GM12878 (cell line): ENCODE results near the gene TSPEAR. TPM values are rescaled to one million over a fixed set of nuclear protein-coding genes. Genes with fewer than 3 reads are reported as not detected.

Experiments
- ATAC-seq: fragments of 200-7000 bp; cut with Tn5 transposase; 3 replicates; pipeline ENCODE4 v1.9.1; 2020; ENCODE audit warnings: mild to moderate bottlenecking, moderate library complexity
- BruUV-seq: library from RNA; stranded (reverse); fragments of 400-500 nt; replicated peaks from 2 replicates; lab custom pipeline; 2021; lab: Mats Ljungman, UMichigan
- CTCF ChIA-PET: fragments of 300-600 bp; sonication (Branson Sonifier 250); formaldehyde crosslinking; extraction: SDS; loops from one replicate; lab custom pipeline; 2021; ENCODE audit warnings: inconsistent platforms; lab: Yijun Ruan, JAX
- POLR2A ChIA-PET: fragments of 350-600 bp; formaldehyde crosslinking; extraction: SDS; loops from one replicate; lab custom pipeline; 2021; ENCODE audit warnings: inconsistent platforms; lab: Charles Lee
- RAD21 ChIA-PET: fragments of 300-600 bp; sonication (Branson Sonifier 250); formaldehyde crosslinking; loops from one replicate; lab custom pipeline; 2023; ENCODE audit warnings: antibody characterized with exemption; ENCODE audit not compliant: unreplicated experiment; lab: Charles Lee
- SMC1A ChIA-PET: fragments of 300-600 bp; sonication (Branson Sonifier 250); formaldehyde crosslinking; loops from one replicate; lab custom pipeline; 2023; ENCODE audit not compliant: unreplicated experiment, uncharacterized antibody; lab: Charles Lee
- DNase-seq: peaks from one replicate; pipeline ENCODE4 v3.0.0-alpha.2; 2011; ENCODE audit warnings: low read depth, low spot score
- FAIRE-seq: peaks from 3 replicates; lab custom pipeline; 2011; peaks lifted over from hg19 to GRCh38; lab: Jason Lieb, UNC
- H2AFZ ChIP-seq: 2 replicates; pipeline ENCODE4 v1.6.0; 2011; ENCODE audit warnings: low read depth, low read length, control low read depth; ENCODE audit not compliant: control insufficient read depth
- H3K27ac ChIP-seq: 2 replicates; pipeline ENCODE4 v1.5.1; 2011; ENCODE audit warnings: control low read depth; ENCODE audit not compliant: control insufficient read depth, insufficient read depth
- H3K27me3 ChIP-seq, 2 experiments: replicated peaks in 1 of 2; 2 replicates each; pipeline versions ENCODE4 v1.6.0 to v1.6.1; 2011; ENCODE audit warnings: low read length in 1 of 2; ENCODE audit not compliant: control insufficient read depth in 2 of 2, insufficient read depth in 2 of 2
- H3K36me3 ChIP-seq, 2 experiments: 2 replicates each; pipeline ENCODE4 v1.5.1; 2011; ENCODE audit warnings: low read length in 1 of 2; ENCODE audit not compliant: control insufficient read depth in 2 of 2, insufficient read depth in 2 of 2
- H3K4me1 ChIP-seq: 2 replicates; pipeline ENCODE4 v1.6.1; 2011; ENCODE audit warnings: mild to moderate bottlenecking, low read length, moderate library complexity, mixed read lengths; ENCODE audit not compliant: control insufficient read depth, insufficient read depth
- H3K4me2 ChIP-seq: 2 replicates; pipeline ENCODE4 v1.6.0; 2011; ENCODE audit warnings: control low read depth; ENCODE audit not compliant: control insufficient read depth, insufficient read depth
- H3K4me3 ChIP-seq: fragments of 200-600 bp; sonication (generic); 2 replicates; pipeline ENCODE4 v1.5.1; 2016
- H3K79me2 ChIP-seq: 2 replicates; pipeline ENCODE4 v1.6.0; 2011; ENCODE audit warnings: low read length; ENCODE audit not compliant: control insufficient read depth, insufficient read depth
- H3K9ac ChIP-seq: 2 replicates; pipeline ENCODE4 v1.8.0; 2011; ENCODE audit warnings: low read length, control low read depth, mixed read lengths; ENCODE audit not compliant: control insufficient read depth, insufficient read depth
- H3K9me3 ChIP-seq: replicated peaks from 3 replicates; pipeline ENCODE4 v1.5.1; 2011; ENCODE audit warnings: mild to moderate bottlenecking, low read length; ENCODE audit not compliant: control insufficient read depth, insufficient read depth
- H4K20me1 ChIP-seq: 2 replicates; pipeline ENCODE4 v1.6.0; 2011; ENCODE audit not compliant: control insufficient read depth, insufficient read depth
- CBX3 ChIP-seq: fragments of 200-600 bp; sonication (generic); IDR thresholded peaks from 2 replicates; pipeline ENCODE4 v1.6.1; 2016; ENCODE audit warnings: low read depth, borderline replicate concordance
- CHD1 ChIP-seq: IDR thresholded peaks from 2 replicates; pipeline ENCODE4 v1.6.1; 2012; ENCODE audit warnings: low read depth, low read length, improper control_type of control experiment
- EGR1 ChIP-seq, 2 experiments: IDR thresholded peaks; 1 replicate in 1 of 2; 2 replicates in 1 of 2; pipeline ENCODE4 v1.6.1; 2011 to 2012; ENCODE audit warnings: low read depth in 2 of 2, low read length in 2 of 2, borderline replicate concordance in 1 of 2, mild to moderate bottlenecking in 1 of 2, moderate library complexity in 1 of 2
- ETV6 ChIP-seq, 2 experiments: fragments of 450-650 bp in 1 of 2; IDR thresholded peaks in 1 of 2; conservative IDR thresholded peaks in 1 of 2; 2 replicates each; pipeline ENCODE4 v1.6.1; 2014; ENCODE audit warnings: antibody characterized with exemption in 1 of 2, borderline replicate concordance in 1 of 2, low read depth in 1 of 2, mild to moderate bottlenecking in 1 of 2, moderate library complexity in 1 of 2
- KDM1A ChIP-seq: fragments of 200-600 bp; sonication (generic); IDR thresholded peaks from 2 replicates; pipeline ENCODE4 v1.6.1; 2016; ENCODE audit warnings: borderline replicate concordance
- MXI1 ChIP-seq: fragments of 150-350 bp; IDR thresholded peaks from 2 replicates; pipeline ENCODE4 v1.6.1; 2011; ENCODE audit warnings: low read depth, mild to moderate bottlenecking, inconsistent platforms, low read length, improper control_type of control experiment
- NBN ChIP-seq: fragments of 450-650 bp; IDR thresholded peaks from 2 replicates; pipeline ENCODE4 v1.6.1; 2016
- NFYB ChIP-seq: IDR thresholded peaks from 2 replicates; pipeline ENCODE4 v1.6.1; 2011; ENCODE audit warnings: low read depth, mild to moderate bottlenecking, low read length, improper control_type of control experiment, moderate library complexity; ENCODE audit not compliant: insufficient read depth
- PAX5 ChIP-seq: IDR thresholded peaks from 2 replicates; pipeline ENCODE4 v1.6.1; 2011; ENCODE audit warnings: low read depth, low read length, borderline replicate concordance
- POU2F2 ChIP-seq: IDR thresholded peaks from 3 replicates; pipeline ENCODE4 v1.6.1; 2011; ENCODE audit warnings: low read depth, mild to moderate bottlenecking, low read length, borderline replicate concordance
- SP1 ChIP-seq: IDR thresholded peaks from one replicate; pipeline ENCODE4 v1.6.1; 2011; ENCODE audit warnings: low read depth, low read length
- SREBF1 ChIP-seq: IDR thresholded peaks from 2 replicates; pipeline ENCODE4 v1.6.1; 2012; ENCODE audit warnings: mild to moderate bottlenecking, low read length
- WGBS: methylation state at CpG from one replicate; pipeline ENCODE4 v1.1.6; 2016; ENCODE audit warnings: low lambda C conversion rate; ENCODE audit not compliant: insufficient replicate concordance, insufficient coverage; ENCODE audit errors: missing lambda C conversion rate; 5-methylcytosine and 5-hydroxymethylcytosine counted together
- in situ Hi-C: fragments of 300-500 bp; cut with MboI; formaldehyde crosslinking; loops from 9 replicates; pipeline ENCODE4 v1.14.3; 2018; ENCODE audit warnings: mixed read lengths
- intact Hi-C: fragments of 100-400 bp; cut with micrococcal nuclease; formaldehyde crosslinking; loops from one replicate; pipeline ENCODE4 v1.14.2; 2022; ENCODE audit not compliant: unreplicated experiment
- polyA plus RNA-seq, 11 experiments: library from polyadenylated mRNA; depleted of rRNA in 4 of 11; unstranded in 6 of 11; stranded (reverse) in 5 of 11; fragments of >200 nt; fragmentation: Nextera tagmentation in 4 of 11; fragmentation: Illumina TruSeq in 1 of 11; extraction: Ambion mirVana in 4 of 11; extraction: Trizol in 1 of 11; gene quantifications; 1 replicate in 1 of 11; 2 replicates in 10 of 11; pipeline versions ENCODE4 v1.2.1 to v1.2.3, GENCODE V29; 2011 to 2016; ENCODE audit warnings: inconsistent platforms in 2 of 11, missing spikeins in 2 of 11, low read depth in 1 of 11
- total RNA-seq, 4 experiments: library from RNA; depleted of rRNA in 3 of 4; stranded (reverse); fragments of >200 nt in 3 of 4; fragmentation: Illumina TruSeq in 1 of 4; extraction: Trizol in 1 of 4; gene quantifications; 2 replicates each; pipeline versions ENCODE4 v1.2.1 to v1.2.3, GENCODE V29; 2013 to 2021
- TF ChIP-seq, protein P1 (sequence below): fragments of 450-650 bp; formaldehyde crosslinking; IDR thresholded peaks from 2 replicates; pipeline ENCODE4 v1.4.0; 2020; ENCODE audit warnings: mild to moderate bottlenecking, moderate library complexity
- TF ChIP-seq, protein P2 (sequence below): fragments of 450-650 bp; IDR thresholded peaks from 2 replicates; pipeline ENCODE4 v1.6.1; 2016; ENCODE audit warnings: mild to moderate bottlenecking, moderate library complexity, borderline replicate concordance

Gene TSPEAR
- total and polyA plus RNA-seq, 10 of the 15 experiments (the other 5 are each of a cell fraction or from before 2014, with no cell fraction given) = not detected

DNA sequence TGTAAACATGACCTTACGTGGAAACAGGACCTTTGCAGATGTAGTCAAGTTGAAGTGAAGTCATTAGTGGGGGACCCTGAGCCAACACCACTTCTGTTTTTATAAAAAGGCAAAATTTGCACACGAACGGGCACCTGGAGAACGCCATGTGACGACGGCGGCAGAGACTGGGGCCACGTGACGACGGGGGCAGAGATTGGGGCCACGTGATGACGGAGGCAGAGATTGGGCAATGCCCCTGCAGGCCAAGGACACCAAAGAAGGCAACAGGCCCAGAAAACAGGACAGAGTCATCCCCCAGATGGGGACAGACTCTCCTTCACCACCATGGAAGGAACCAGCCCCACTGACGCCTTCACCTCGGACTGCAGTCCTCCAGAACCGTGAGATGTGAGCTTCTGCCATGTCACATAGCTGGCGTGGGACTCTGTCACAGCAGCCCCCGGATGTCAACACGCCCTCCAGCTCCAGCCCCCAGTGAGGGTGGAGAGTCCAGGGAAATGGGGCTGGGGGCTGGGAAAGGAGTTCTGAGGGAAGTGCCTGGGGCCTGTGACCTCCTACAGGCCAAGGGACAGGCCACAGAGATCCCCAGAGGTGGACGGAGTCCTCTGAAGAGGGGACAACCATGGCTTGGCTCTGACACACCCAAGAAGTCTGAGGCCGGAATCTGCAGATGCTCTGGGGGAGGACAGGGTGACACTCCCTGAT is 61.0 kb downstream of the TSPEAR start (continued):
- TF ChIP-seq POU2F2 (no peak), NFYB (no peak), KDM1A (no peak), NBN (no peak), PAX5 (no peak), MXI1 (no peak), SREBF1 (no peak), CHD1 (no peak), ETV6 (conservative IDR thresholded peaks at IDR 0.05 in 1 of 2, IDR thresholded peaks at IDR 0.05 in 1 of 2; ENCODE audit: borderline replicate concordance in 1 of 2, low read depth in 1 of 2) (no peak)
- TF ChIP-seq, all 136 proteins: peak for 0

DNA sequence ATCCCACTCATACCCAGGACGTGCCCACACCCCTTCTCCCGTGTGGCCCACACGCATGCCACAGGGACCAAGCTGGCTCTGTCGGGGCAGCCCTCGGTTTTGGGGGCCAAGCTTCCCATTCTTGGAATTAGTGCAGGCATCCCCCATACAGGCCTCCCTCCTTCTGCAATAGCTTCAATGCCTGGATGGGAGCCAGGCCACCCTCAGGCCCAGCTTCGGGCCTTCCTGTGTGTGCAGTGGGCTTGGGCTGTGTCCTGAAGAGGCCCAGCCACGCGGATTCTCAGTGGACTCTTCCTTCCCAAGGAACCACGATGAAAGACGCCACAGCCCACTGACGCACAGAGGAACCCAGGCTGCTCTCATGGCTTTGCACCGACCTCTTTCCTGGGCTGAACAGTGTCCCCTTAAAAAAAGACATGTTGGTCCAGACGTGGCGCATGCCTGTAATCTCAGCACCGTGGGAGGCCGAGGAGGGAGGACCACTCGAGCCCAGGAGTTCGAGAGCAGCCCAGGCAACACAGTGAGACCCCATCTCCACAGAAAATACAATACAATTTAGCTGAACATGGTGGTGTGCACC is 61.8 kb downstream of the TSPEAR start:
- no peaks in the 10 kb centered on the region for H4K20me1 ChIP-seq
- 36% methylated on average over 18 of the region's 18 CpGs for WGBS
- no TSS peak for BruUV-seq
- intact Hi-C loops = no loop called here
- H3K4me3 ChIP-seq = no peak overlapping the region
- no peaks in the 10 kb centered on the region for H3K79me2 ChIP-seq
- ChIA-PET SMC1A (no interaction called here), POLR2A (interaction anchor here (0.7 kb wide), 1 partner anchor 1294 kb away, joined by 3 read pairs; no protein-coding TSS in a partner anchor), RAD21 (no interaction called here), CTCF (no interaction called here)
- H3K27me3 ChIP-seq = no peaks in the 10 kb centered on the region
- in situ Hi-C loops = no loop called here
- H3K36me3 ChIP-seq = no peaks in the 10 kb centered on the region
- no peak for FAIRE-seq
- no peaks in the 10 kb centered on the region for H3K4me1 ChIP-seq
- H2AFZ ChIP-seq = no peak overlapping the region
- H3K27ac ChIP-seq = no peak overlapping the region
- DNase-seq = no peak
- no peak for ATAC-seq
- no peak overlapping the region for H3K9ac ChIP-seq
- H3K9me3 ChIP-seq = no peaks in the 10 kb centered on the region; the same call in 2 of the 3 replicates
- H3K4me2 ChIP-seq = no peak overlapping the region
- TF ChIP-seq, protein P1, sequence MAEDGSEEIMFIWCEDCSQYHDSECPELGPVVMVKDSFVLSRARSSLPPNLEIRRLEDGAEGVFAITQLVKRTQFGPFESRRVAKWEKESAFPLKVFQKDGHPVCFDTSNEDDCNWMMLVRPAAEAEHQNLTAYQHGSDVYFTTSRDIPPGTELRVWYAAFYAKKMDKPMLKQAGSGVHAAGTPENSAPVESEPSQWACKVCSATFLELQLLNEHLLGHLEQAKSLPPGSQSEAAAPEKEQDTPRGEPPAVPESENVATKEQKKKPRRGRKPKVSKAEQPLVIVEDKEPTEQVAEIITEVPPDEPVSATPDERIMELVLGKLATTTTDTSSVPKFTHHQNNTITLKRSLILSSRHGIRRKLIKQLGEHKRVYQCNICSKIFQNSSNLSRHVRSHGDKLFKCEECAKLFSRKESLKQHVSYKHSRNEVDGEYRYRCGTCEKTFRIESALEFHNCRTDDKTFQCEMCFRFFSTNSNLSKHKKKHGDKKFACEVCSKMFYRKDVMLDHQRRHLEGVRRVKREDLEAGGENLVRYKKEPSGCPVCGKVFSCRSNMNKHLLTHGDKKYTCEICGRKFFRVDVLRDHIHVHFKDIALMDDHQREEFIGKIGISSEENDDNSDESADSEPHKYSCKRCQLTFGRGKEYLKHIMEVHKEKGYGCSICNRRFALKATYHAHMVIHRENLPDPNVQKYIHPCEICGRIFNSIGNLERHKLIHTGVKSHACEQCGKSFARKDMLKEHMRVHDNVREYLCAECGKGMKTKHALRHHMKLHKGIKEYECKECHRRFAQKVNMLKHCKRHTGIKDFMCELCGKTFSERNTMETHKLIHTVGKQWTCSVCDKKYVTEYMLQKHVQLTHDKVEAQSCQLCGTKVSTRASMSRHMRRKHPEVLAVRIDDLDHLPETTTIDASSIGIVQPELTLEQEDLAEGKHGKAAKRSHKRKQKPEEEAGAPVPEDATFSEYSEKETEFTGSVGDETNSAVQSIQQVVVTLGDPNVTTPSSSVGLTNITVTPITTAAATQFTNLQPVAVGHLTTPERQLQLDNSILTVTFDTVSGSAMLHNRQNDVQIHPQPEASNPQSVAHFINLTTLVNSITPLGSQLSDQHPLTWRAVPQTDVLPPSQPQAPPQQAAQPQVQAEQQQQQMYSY (CRISPR knock-in tag) = no peak
- TF ChIP-seq, protein P2, sequence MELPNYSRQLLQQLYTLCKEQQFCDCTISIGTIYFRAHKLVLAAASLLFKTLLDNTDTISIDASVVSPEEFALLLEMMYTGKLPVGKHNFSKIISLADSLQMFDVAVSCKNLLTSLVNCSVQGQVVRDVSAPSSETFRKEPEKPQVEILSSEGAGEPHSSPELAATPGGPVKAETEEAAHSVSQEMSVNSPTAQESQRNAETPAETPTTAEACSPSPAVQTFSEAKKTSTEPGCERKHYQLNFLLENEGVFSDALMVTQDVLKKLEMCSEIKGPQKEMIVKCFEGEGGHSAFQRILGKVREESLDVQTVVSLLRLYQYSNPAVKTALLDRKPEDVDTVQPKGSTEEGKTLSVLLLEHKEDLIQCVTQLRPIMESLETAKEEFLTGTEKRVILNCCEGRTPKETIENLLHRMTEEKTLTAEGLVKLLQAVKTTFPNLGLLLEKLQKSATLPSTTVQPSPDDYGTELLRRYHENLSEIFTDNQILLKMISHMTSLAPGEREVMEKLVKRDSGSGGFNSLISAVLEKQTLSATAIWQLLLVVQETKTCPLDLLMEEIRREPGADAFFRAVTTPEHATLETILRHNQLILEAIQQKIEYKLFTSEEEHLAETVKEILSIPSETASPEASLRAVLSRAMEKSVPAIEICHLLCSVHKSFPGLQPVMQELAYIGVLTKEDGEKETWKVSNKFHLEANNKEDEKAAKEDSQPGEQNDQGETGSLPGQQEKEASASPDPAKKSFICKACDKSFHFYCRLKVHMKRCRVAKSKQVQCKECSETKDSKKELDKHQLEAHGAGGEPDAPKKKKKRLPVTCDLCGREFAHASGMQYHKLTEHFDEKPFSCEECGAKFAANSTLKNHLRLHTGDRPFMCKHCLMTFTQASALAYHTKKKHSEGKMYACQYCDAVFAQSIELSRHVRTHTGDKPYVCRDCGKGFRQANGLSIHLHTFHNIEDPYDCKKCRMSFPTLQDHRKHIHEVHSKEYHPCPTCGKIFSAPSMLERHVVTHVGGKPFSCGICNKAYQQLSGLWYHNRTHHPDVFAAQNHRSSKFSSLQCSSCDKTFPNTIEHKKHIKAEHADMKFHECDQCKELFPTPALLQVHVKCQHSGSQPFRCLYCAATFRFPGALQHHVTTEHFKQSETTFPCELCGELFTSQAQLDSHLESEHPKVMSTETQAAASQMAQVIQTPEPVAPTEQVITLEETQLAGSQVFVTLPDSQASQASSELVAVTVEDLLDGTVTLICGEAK = no peak
- TF ChIP-seq EGR1 (IDR thresholded peaks at IDR 0.05; ENCODE audit: borderline replicate concordance in 1 of 2, low read depth in 2 of 2, low read length in 2 of 2) = no peak
- no peak for TF ChIP-seq CBX3
- TF ChIP-seq SP1 = no peak
